ENCODE measurements around the gene EYA2.
A peak's percentile ranks its signal among the peaks of the same experiment; 100 is the strongest.

The EYA2 gene

DNA sequence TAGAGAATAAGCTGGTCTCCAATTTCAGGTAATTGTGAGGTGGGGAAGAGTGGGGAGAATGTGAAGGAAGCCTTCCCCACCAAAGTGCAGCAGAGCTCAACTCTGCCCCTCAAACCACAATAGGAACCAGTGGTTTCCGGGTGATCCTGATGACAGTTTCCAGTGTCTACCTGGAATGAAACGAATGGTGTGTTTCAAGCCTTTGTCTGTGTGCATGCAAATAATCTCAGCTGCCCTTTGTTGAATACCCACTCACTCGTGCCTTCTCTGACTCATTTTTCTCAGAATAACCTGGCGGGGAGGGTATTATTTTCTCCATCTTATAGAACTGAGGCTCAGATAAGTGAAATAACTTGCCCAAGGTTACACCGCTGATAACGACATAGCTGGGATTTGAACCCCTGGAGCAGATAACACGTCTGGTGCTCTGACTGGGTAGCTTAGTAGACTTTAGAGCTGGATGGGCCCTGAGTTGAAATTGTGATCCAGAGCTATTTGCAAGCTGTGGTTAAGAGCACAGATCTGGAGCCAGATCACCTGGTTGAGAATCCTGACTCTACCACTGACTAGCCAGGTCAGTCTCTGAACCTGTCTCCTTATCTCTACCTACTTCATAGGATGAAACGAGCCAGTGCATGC, 85.1 kb downstream of the EYA2 start:
- DNase-seq (ENCODE audit: low spot score): no peak

DNA sequence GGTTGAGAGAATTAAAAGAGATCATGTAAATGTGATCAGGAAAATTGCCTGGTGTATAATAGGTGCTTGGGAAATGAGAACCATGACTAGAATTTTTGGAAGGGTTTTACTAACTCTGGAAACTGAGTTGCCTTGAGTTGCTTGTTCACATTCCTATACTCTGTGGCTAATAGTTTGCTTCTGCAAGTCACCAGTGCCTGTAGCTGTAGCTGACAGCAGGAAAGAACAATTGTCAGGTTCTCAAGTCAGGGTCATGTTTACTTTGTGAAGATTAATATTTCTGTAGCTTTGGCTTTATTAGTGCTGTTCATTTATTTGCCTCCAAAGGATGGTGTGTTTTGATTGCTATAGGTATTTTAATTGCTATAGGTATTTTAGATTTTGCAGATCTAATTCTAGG, 86.5 kb downstream of the EYA2 start:
- no peak for DNase-seq (ENCODE audit: low spot score)

- no peak for DNase-seq (ENCODE audit: low spot score)
These were observed 88.8 kb downstream of the EYA2 start for GRCh38 chr20:46983466-46983865.

DNA sequence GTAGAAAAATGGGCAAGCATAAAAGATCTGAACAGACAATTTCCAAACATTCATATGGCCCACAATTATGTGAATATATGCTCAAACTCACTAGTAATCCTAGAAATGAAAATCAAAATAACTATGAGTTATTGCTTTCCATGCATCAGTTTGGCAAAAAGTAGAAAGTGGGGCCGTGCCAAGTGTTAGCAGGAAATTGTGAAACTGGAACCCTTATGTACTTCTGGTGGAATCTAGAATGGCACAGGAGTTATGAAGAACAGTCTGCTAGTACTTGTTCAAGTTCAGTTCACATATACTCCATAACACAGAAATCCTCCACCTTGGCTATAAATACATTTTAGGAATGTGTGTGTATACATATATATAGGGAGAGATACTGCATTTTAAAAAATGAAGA, 89.8 kb downstream of the EYA2 start:
- DNase-seq (ENCODE audit: low spot score): no peak

DNA sequence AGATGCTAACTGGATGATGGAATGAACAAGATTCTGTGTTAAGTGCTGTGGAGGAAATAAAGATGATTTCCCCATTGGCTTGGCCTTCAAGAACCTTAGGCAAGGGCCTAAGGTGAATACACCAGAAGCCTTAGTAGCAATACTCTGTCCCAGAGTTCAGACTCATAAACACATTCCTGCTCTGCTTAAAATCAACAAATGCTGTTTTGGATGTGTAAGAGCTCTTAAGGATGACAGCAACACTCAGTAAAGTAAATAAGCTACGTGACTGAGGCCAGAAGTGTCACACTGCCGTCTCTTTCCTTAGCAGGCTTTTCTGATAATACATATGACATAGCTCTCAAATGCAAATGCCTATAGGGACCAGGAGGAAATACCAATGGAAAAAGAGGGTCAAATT, 90.6 kb downstream of the EYA2 start:
- no peak for DNase-seq (ENCODE audit: low spot score)

GRCh38 chr20:46985671-46986070, 91.0 kb downstream of the EYA2 start:
- DNase-seq (ENCODE audit: low spot score): no peak

DNA sequence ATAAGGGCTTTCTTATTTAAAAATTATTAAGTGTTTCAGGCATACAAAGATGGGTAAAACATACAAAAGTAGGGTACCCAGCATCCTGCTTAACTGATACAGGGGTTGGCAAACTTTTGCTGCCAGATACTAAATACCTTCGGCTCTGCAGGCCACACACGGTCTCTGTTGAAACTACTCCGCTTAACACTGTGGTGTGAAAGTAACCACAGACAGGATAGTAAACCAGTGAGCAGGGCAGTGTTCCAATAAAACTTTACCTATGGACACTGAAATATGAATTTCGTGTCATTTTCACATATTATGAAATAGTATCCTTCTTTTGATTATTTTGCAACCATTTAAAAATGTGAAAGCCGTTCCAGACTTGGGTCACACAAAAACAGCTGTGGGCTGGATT, 92.4 kb downstream of the EYA2 start:
- DNase-seq (ENCODE audit: low spot score): no peak

- no peak for DNase-seq (ENCODE audit: low spot score)
These were observed 95.5 kb downstream of the EYA2 start for GRCh38 chr20:46990017-46990595.

DNA sequence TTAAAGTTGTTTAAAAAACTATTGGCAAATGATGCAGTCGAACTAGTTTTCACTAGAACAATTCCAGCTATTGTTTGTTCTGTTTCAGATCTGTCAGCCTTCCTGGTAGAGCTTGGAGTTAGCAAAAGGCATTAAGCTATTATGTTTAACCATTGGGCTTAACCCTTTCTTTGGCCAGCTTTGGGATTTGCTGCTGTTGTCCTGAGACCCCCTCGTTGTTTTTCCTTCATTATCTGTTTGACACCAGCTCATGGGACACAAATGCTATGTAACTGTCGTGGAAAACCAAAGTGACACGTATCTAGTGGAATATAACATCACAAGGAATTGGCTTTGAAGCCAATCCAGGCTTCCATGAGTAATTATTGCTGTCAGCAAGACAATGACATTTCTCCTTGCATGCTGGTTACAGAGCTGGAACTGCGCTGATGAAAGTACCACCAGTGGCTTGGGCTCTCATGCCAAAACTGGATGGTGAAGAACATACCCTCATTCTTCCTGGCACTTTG, 96.0 kb downstream of the EYA2 start:
- no peak for DNase-seq (ENCODE audit: low spot score)

DNA sequence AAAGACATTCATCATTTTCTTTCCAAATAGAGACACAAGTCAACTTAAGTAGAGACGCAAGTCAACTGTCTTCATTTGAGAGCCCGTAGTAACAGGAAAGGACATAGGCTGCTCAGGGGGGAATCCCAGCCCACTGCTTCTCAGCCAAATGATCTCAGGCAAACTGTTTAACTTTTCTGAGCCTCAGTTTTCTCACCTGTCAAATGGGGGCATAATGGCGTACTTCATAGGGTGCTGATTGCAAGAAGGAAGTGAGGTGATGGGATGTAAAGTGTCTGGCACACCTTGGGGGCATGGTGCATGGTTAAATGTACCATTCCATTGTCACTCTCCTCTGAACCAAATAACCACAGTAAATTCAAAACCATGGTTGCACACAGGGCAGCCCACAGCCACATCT, 96.5 kb downstream of the EYA2 start:
- no peak for DNase-seq (ENCODE audit: low spot score)

DNA sequence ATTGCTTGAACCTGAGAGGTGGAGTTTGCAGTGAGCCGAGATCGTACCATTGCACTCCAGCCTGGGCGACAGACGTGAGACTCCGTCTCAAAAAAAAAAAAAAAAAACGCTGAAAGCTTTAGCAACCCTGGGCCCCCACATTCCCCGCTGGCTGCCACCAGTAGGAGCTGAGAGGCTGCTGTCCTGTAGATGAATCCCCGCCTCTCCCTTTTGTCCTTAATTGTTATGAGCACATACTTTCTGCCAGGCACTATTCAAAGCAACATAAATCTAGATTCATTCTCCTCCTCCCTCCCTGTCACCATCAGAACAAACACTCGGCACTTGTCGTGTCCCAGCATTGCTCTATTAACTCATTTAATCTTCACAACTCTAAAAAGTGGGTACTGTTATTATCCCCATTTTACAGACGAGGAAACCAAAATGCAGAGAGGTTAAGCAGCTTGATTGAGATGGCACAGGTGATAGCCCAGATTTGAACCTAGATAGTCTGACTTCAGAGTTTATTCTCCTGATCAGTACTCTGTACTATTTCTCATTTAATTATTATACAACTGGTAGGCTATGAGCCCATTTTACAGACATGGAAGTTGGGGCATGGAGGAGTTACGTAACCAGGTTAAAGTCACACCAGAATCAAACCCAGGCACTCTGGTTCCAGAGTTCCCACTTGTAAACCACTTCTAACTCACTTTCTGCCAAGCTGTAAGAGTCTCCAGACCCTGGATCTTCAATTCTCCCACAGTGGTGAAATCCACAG, 97.4 kb downstream of the EYA2 start:
- no peak for DNase-seq (ENCODE audit: low spot score)

GRCh38 chr20:46992640-46993035, 98.0 kb downstream of the EYA2 start:
- DNase-seq (ENCODE audit: low spot score): no peak

DNA sequence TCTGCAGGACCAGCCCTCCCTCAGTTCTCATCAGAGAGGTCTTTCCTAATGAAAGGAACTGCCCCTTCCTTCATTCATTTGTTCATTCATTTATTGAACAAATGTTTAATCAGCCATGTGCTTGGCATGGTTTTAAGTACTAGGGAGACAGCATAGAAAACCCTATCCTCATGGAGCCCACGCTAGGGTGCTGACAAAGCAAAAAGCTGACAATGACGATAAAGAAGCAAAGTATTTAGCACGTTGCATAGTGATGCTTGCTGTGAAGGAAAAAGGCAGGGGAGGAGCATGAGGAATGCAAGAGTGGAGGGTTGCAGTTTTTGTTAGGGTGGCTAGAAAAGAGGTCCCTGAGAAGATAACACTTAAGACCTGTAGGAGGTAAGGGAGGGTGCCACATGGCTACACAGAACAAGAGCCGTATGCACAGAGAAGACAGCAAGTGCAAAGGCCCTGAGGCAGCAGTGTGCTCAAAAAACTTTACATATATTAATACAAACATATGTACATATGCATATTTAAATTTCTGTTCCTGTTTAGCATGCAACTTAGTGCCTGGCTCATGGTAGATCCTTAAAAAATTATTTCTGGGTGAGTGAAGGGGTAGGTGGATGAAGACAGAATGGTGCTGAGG, 98.9 kb downstream of the EYA2 start:
- no peak for DNase-seq (ENCODE audit: low spot score)

GRCh38 chr20:46994341-46994740, 99.7 kb downstream of the EYA2 start:
- DNase-seq (ENCODE audit: low spot score): peak; percentile 4

DNA sequence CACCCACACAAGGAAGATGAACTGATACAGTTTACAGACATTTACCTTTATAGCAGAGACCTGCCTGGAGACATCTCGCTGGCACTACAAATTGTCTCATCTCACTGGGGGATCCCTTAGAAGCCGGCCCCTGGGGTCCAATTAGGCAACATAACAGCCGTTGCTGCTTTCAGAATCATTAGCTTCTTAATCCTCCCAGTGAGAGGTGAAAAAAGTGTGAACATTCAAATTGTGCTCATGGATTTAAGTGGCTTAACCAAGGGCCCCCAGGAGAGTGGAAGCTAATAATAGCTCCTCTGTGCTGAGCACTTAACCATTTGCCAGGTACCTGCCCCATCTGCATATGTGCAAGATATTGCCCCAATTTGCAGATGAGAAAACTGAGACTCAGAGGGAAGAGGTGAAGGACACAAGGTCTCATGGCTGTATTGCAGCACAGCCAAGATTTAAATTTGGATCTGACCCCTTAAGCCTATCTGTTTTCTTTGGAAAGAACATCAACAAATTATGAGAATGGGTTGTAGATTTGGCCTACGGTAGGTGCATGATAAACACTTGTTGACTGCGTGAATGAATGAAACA, 101.0 kb downstream of the EYA2 start:
- no peak for DNase-seq (ENCODE audit: low spot score)

DNA sequence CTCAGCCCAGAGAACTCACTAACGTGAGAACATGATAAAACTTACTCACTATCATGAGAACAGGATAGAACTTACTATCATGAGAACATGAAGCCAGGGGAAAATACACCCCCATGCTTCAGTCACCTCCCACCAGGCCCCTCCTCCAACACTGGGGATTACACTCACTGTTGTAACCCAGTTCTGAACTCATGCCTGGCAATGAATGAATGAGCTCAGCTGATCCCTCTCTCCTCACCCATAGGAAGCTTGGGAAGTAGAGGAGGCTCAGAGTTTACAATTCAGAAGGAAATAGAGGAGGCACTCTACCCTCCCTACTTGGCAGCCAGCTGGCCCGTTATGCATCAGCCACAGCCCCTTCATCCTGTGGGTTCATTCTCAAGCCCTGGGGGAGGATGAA, 102.5 kb downstream of the EYA2 start:
- DNase-seq (ENCODE audit: low spot score): no peak

DNA sequence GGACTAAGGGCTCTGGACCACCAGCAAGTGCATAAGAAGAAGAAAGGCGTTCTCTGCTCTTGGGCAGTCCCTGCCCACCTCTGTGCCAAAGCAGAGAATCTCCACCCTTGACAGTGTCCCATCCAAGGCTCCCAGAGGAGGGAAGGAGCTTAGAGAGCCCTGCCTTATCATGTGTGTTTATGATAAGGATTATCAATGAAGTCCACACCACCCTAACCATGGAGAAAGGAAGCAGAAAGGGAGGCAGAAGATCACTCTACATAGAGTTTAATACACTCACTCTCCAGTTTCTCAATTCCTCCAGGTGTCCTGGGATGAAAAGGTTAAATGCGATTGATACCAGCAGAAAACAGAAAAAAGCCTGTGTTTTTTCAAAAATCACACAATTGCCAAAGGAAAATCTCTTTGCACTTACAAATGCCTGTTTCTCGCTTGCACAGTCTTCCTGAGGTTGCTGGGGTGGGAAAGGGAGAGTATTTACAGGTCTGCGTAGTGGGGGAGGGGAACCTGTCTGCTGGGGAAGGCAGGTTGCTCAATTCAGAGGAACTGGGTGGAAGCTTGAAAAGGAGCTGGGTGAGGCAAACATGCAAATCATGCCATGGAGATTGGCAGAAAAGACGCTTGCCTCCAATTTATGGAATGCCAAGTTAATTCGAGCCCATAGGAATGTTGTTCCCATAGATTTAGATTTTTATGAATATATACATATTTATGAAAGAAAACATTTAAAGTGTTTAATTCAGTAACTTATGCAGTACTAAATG, 104.0 kb downstream of the EYA2 start:
- DNase-seq (ENCODE audit: low spot score): no peak

DNA sequence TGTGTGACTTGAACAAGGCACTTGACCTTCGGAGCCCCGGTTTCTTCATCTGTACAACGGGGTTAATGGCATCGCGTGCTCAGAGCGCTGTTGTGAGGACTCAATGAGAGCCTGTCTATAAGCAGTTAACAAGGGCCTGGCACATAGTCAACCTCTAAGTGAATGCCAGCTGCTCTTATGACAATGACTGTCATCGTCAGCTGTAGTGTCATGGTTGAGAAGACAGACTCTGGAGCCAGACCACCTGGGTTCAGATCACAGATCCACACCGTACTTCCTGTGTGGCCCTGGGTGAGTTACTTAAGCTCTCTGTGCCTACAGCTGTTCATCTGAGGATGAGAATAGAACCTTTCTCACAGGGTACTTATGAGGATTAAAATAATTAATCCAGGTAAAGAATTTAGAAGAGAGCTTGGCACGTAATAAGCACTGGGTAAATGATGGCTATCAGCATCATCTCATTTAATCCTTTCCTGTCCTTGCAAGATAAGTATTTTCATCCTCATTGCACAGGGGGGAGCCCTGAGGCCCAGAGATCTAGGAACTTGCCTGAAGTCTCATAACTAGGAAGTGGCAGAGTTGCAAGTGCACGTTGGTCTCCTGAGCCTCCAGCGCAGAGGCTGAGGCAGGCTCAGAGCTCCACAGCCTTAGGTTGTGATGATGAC, 105.3 kb downstream of the EYA2 start:
- no peak for DNase-seq (ENCODE audit: low spot score)

DNA sequence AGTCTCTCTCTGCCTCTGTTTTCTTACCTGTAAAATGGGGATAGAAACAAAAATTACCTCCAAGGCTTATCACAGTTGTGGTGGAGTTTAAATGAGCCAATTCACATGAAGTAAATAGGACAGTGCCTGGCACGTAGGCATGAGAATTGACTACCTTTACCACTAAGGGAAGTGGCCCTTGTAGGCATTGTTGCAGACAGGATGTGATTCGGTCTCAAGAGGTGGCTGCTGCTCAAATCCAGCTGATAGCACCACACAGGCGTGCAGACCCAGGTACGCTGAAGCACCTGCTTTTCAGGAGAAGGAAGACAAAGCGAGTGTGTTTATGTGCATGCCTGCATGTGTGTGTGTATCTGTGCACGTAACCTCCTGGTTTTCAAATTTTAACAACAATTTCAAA, 108.6 kb downstream of the EYA2 start:
- DNase-seq (ENCODE audit: low spot score): no peak

GRCh38 chr20:47004179-47004578, 109.5 kb downstream of the EYA2 start:
- no peak for DNase-seq (ENCODE audit: low spot score)

Data from CD4-positive, alpha-beta T cell treated with Interleukin-6 at 100 ng/mL for 8 hours (primary cell).